Liver (tissue), 9 donors: ENCODE results near the gene OGFR. TPM values are rescaled to one million over a fixed set of nuclear protein-coding genes. Genes with fewer than 3 reads are reported as not detected.

Source experiments
- DNase-seq: peaks from one replicate; pipeline ENCODE4 v3.0.0-alpha.2; 2017; ENCODE audit warnings: low spot score
- H3K27ac ChIP-seq, 2 donors: one replicate each; pipeline ENCODE4 v1.7.0; 2013; ENCODE audit warnings: inconsistent platforms in 2 of 2, low read length in 2 of 2, control low read depth in 1 of 2, low read depth in 1 of 2, mild to moderate bottlenecking in 1 of 2
- H3K27me3 ChIP-seq, 4 donors: one replicate each; pipeline versions ENCODE4 v1.6.1 to v1.7.0; 2013; ENCODE audit warnings: low read length in 3 of 4, inconsistent platforms in 1 of 4, mild to moderate bottlenecking in 1 of 4, moderate library complexity in 1 of 4; ENCODE audit not compliant: control insufficient read depth in 4 of 4, insufficient read depth in 4 of 4
- H3K36me3 ChIP-seq, 4 donors: one replicate each; pipeline versions ENCODE4 v1.6.1 to v1.7.0; 2013; ENCODE audit warnings: low read length in 3 of 4, mild to moderate bottlenecking in 3 of 4, low read depth in 1 of 4, moderate library complexity in 1 of 4; ENCODE audit not compliant: control insufficient read depth in 4 of 4, insufficient read depth in 3 of 4
- H3K4me1 ChIP-seq, 4 donors: one replicate each; pipeline versions ENCODE4 v1.6.1 to v1.7.0; 2013; ENCODE audit warnings: low read length in 3 of 4, mild to moderate bottlenecking in 3 of 4, moderate library complexity in 1 of 4; ENCODE audit not compliant: control insufficient read depth in 4 of 4, insufficient read depth in 4 of 4
- H3K4me3 ChIP-seq, 3 donors: one replicate each; pipeline versions ENCODE4 v1.6.1 to v1.7.0; 2013; ENCODE audit warnings: low read length in 3 of 3, control low read depth in 1 of 3, low read depth in 1 of 3, mild to moderate bottlenecking in 1 of 3
- H3K9ac ChIP-seq, 2 donors: one replicate each; pipeline ENCODE4 v1.7.0; 2013; ENCODE audit warnings: low read length in 2 of 2, mild to moderate bottlenecking in 2 of 2, moderate library complexity in 2 of 2, control low read depth in 1 of 2, low read depth in 1 of 2
- H3K9me3 ChIP-seq, 4 donors: one replicate each; pipeline versions ENCODE4 v1.6.1 to v1.7.0; 2013; ENCODE audit warnings: low read length in 3 of 4; ENCODE audit not compliant: control insufficient read depth in 4 of 4
- EGR1 ChIP-seq, 2 donors: IDR thresholded peaks; 2 replicates each; pipeline ENCODE4 v1.6.1; 2016 to 2018; ENCODE audit warnings: antibody characterized with exemption in 2 of 2, low read depth in 2 of 2
- FOXA1 ChIP-seq: IDR thresholded peaks from 2 replicates; pipeline ENCODE4 v1.6.1; 2016; ENCODE audit warnings: antibody characterized with exemption
- FOXA2 ChIP-seq: IDR thresholded peaks from 2 replicates; pipeline ENCODE4 v1.6.1; 2016; ENCODE audit warnings: antibody characterized with exemption
- HNF4A ChIP-seq, 2 donors: conservative IDR thresholded peaks; 2 replicates each; pipeline ENCODE4 v1.6.1; 2016; ENCODE audit warnings: antibody characterized with exemption in 2 of 2, mild to moderate bottlenecking in 2 of 2
- HNF4G ChIP-seq: IDR thresholded peaks from 2 replicates; pipeline ENCODE4 v1.6.1; 2016; ENCODE audit warnings: antibody characterized with exemption
- JUND ChIP-seq, 2 donors: IDR thresholded peaks; 2 replicates each; pipeline ENCODE4 v1.6.1; 2016; ENCODE audit warnings: antibody characterized with exemption in 2 of 2
- MAX ChIP-seq: IDR thresholded peaks from 2 replicates; pipeline ENCODE4 v1.6.1; 2016; ENCODE audit warnings: antibody characterized with exemption
- NR2F2 ChIP-seq: IDR thresholded peaks from 2 replicates; pipeline ENCODE4 v1.6.1; 2016; ENCODE audit warnings: antibody characterized with exemption
- RXRA ChIP-seq, 2 donors: IDR thresholded peaks; 2 replicates each; pipeline ENCODE4 v1.6.1; 2017 to 2018; ENCODE audit warnings: antibody characterized with exemption in 2 of 2, mild to moderate bottlenecking in 1 of 2
- SP1 ChIP-seq: IDR thresholded peaks from 2 replicates; pipeline ENCODE4 v1.6.1; 2018; ENCODE audit warnings: antibody characterized with exemption, mild to moderate bottlenecking
- TAF1 ChIP-seq: conservative IDR thresholded peaks from 2 replicates; pipeline ENCODE4 v1.6.1; 2016; ENCODE audit warnings: antibody characterized with exemption, mild to moderate bottlenecking
- YY1 ChIP-seq: IDR thresholded peaks from 2 replicates; pipeline ENCODE4 v1.6.1; 2016; ENCODE audit warnings: antibody characterized with exemption, mild to moderate bottlenecking
- ZBTB33 ChIP-seq: IDR thresholded peaks from 2 replicates; pipeline ENCODE4 v1.6.1; 2016; ENCODE audit warnings: antibody characterized with exemption
- WGBS: extraction: QIAGEN DNeasy Blood & Tissue Kit; methylation state at CpG from one replicate; pipeline ENCODE4 v1.1.7; 2013; 5-methylcytosine and 5-hydroxymethylcytosine counted together
- polyA plus RNA-seq, 2 donors: library from polyadenylated mRNA; stranded (reverse) in 1 of 2; unstranded in 1 of 2; fragments of 200-250 nt in 1 of 2; fragments of >200 nt in 1 of 2; fragmentation: Nextera tagmentation in 1 of 2; extraction: Ambion mirVana in 1 of 2; gene quantifications; one replicate each; pipeline versions ENCODE4 v1.2.1 to v1.2.3, GENCODE V29; 2013 to 2015
- total RNA-seq, 2 donors: library from RNA; depleted of rRNA; stranded (reverse); fragments of >200 nt; gene quantifications; one replicate each; pipeline ENCODE4 v1.2.3, GENCODE V29; 2014
- TF ChIP-seq, protein P1 (sequence below): IDR thresholded peaks from 2 replicates; pipeline ENCODE4 v1.6.1; 2016; ENCODE audit warnings: antibody characterized with exemption, mild to moderate bottlenecking
- TF ChIP-seq, protein P2 (sequence below): IDR thresholded peaks from 2 replicates; pipeline ENCODE4 v1.6.1; 2016; ENCODE audit warnings: antibody characterized with exemption
- TF ChIP-seq, protein P3 (sequence below): fragments of 150-350 bp; IDR thresholded peaks from 2 replicates; pipeline ENCODE4 v1.5.1; 2017; ENCODE audit warnings: improper control_type of control experiment, low read depth, low read length; ENCODE audit not compliant: missing input control
- donor health status: healthy.
- donor health status: healthy.
- donor health status: healthy.
- donor health status: healthy.
- donor health status: healthy.

OGFR gene
- total and polyA plus RNA-seq, 4 donors = 5.9 to 59.4 (median 29.4) TPM

DNA sequence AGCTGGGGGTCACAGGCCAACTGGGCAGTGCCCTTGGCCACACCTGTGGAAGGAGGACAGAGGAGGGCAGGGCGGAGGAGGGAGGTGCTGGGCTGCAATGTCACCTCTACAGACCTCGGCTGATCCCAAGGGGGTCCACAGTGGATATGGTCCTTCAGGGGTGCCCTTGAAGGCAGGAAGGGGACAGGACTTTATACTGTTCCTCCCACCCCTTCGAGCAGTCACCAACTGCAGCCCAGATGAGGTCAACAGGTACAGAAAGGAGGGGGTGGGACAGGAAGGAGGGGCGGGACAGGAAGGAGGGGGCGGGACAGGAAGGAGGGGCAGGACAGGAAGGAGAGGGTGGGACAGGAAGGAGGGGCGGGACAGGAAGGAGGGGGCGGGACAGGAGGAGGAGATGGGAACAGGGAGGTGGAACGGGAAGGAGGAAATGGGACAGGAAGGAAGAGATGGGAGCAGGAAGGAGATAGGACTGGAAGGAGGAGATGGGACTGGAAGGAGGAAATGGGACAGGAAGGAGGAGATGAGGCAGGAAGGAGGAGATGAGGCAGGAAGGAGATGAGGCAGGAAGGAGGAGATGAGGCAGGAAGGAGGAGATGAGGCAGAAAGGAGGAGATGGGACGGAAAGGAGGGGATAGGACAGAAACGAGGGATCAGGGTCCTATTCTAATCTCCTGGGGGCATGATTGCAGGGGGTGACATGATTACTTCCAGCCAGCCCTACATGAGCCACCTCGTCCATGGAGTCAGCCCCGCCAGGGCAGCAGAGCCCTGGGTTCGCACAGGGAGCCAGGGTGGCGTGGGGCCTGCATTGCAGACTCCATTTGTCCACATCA, 27.7 kb upstream of the OGFR start (continued):
- TF ChIP-seq, protein P1, sequence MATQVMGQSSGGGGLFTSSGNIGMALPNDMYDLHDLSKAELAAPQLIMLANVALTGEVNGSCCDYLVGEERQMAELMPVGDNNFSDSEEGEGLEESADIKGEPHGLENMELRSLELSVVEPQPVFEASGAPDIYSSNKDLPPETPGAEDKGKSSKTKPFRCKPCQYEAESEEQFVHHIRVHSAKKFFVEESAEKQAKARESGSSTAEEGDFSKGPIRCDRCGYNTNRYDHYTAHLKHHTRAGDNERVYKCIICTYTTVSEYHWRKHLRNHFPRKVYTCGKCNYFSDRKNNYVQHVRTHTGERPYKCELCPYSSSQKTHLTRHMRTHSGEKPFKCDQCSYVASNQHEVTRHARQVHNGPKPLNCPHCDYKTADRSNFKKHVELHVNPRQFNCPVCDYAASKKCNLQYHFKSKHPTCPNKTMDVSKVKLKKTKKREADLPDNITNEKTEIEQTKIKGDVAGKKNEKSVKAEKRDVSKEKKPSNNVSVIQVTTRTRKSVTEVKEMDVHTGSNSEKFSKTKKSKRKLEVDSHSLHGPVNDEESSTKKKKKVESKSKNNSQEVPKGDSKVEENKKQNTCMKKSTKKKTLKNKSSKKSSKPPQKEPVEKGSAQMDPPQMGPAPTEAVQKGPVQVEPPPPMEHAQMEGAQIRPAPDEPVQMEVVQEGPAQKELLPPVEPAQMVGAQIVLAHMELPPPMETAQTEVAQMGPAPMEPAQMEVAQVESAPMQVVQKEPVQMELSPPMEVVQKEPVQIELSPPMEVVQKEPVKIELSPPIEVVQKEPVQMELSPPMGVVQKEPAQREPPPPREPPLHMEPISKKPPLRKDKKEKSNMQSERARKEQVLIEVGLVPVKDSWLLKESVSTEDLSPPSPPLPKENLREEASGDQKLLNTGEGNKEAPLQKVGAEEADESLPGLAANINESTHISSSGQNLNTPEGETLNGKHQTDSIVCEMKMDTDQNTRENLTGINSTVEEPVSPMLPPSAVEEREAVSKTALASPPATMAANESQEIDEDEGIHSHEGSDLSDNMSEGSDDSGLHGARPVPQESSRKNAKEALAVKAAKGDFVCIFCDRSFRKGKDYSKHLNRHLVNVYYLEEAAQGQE = peak; percentile 52
- TF ChIP-seq ZBTB33 = no peak
- no peak for TF ChIP-seq JUND (IDR thresholded peaks at IDR 0.05)
- no peak for TF ChIP-seq TAF1
- no peak for TF ChIP-seq FOXA1

DNA sequence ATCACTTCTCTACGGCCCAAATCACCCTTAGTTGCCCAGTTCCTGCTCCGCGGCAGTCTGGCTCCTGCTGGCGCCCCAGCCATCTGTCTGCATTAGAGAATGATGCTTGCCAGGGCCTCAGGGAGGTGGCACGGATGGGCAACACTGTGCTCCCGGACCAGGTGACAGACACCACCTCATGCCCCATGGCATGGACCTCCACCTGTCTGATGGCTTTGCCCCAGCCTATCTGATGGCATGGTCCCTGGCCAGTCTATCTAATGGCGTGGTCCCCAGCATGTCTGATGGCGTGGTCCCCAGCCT, 27.2 kb upstream of the OGFR start:
- no peaks in the 10 kb centered on the region for H3K36me3 ChIP-seq
- no peaks in the 10 kb centered on the region for H3K9me3 ChIP-seq
- no peak overlapping the region for H3K27ac ChIP-seq
- H3K9ac ChIP-seq = no peak overlapping the region
- 94% methylated on average over 8 of the region's 8 CpGs for WGBS
- no peak overlapping the region for H3K4me3 ChIP-seq
- TF ChIP-seq TAF1 (no peak), EGR1 (IDR thresholded peaks at IDR 0.05; ENCODE audit: low read depth in 2 of 2) (no peak)
- H3K4me1 ChIP-seq = peaks cover 17 to 35% (median 22%) of the 10 kb centered on the region in 4 donors
- H3K27me3 ChIP-seq = no peaks in the 10 kb centered on the region
- no peak for DNase-seq

GRCh38 chr20:62778058-62778457, 26.6 kb upstream of the OGFR start:
- H3K27ac ChIP-seq = no peak overlapping the region
- peaks cover 11 to 30% (median 18%) of the 10 kb centered on the region in 4 donors for H3K4me1 ChIP-seq
- no peaks in the 10 kb centered on the region for H3K9me3 ChIP-seq
- no peaks in the 10 kb centered on the region for H3K27me3 ChIP-seq
- H3K4me3 ChIP-seq = no peak overlapping the region
- no peak overlapping the region for H3K9ac ChIP-seq
- TF ChIP-seq MAX (no peak), HNF4G (no peak), YY1 (no peak), NR2F2 (no peak), HNF4A (conservative IDR thresholded peaks at IDR 0.05) (no peak), JUND (IDR thresholded peaks at IDR 0.05) (no peak), SP1 (no peak), EGR1 (IDR thresholded peaks at IDR 0.05; ENCODE audit: low read depth in 2 of 2) (no peak), RXRA (IDR thresholded peaks at IDR 0.05) (no peak), FOXA1 (no peak), ZBTB33 (no peak), TAF1 (no peak), FOXA2 (no peak)
- TF ChIP-seq, protein P2, sequence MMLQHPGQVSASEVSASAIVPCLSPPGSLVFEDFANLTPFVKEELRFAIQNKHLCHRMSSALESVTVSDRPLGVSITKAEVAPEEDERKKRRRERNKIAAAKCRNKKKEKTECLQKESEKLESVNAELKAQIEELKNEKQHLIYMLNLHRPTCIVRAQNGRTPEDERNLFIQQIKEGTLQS = no peak
- TF ChIP-seq, protein P1 = no peak
- TF ChIP-seq, protein P3, sequence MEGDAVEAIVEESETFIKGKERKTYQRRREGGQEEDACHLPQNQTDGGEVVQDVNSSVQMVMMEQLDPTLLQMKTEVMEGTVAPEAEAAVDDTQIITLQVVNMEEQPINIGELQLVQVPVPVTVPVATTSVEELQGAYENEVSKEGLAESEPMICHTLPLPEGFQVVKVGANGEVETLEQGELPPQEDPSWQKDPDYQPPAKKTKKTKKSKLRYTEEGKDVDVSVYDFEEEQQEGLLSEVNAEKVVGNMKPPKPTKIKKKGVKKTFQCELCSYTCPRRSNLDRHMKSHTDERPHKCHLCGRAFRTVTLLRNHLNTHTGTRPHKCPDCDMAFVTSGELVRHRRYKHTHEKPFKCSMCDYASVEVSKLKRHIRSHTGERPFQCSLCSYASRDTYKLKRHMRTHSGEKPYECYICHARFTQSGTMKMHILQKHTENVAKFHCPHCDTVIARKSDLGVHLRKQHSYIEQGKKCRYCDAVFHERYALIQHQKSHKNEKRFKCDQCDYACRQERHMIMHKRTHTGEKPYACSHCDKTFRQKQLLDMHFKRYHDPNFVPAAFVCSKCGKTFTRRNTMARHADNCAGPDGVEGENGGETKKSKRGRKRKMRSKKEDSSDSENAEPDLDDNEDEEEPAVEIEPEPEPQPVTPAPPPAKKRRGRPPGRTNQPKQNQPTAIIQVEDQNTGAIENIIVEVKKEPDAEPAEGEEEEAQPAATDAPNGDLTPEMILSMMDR = no peak
- no peak for DNase-seq
- WGBS = 95% methylated on average over 9 of the region's 9 CpGs
- H3K36me3 ChIP-seq = no peaks in the 10 kb centered on the region
